Measurements from ENCODE around the gene NAT9.

Gene NAT9

DNA sequence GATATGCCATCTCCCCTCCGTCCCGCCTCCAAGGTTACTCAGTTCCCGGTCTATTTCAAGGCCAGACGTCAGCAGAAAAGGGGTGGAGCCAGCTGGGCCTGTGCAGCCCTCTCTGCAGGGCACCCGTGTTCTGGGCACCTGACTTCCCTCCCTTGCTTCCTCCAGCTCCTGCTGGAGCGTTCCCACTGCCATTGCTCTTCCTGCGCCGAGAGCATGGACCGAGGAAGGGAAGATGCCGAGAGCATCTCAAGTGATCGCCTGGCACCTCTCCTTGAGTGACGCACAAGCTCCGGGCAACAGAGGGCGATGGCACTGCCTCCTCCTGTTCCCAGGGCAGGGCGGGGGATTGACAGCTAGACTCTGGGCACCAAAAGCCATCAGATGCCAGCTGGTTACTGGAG lies 29.4 kb upstream of the NAT9 start:
- DNase-seq: no peak

GRCh38 chr17:74804683-74805082 lies 28.5 kb upstream of the NAT9 start:
- DNase-seq: no peak

DNA sequence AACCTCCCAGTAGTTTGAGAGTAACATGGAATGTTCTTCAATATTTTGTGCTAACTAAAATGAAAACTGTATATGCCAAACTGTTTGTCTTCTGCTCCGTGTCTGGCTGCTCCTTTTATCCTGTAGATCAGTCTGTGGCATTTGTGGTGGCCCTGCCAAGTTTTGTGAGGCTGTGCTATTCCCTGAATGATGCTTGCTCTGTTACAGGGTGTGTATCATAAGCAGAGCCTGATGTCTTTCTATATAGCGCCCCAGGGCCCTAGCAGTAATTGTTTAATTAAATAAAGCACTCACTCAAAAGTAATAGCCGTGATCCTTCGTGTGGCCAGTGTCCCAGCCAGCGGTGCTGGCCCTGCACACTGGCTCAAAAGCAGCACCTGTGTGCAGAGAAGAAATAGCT lies 27.8 kb upstream of the NAT9 start:
- DNase-seq: no peak

DNA sequence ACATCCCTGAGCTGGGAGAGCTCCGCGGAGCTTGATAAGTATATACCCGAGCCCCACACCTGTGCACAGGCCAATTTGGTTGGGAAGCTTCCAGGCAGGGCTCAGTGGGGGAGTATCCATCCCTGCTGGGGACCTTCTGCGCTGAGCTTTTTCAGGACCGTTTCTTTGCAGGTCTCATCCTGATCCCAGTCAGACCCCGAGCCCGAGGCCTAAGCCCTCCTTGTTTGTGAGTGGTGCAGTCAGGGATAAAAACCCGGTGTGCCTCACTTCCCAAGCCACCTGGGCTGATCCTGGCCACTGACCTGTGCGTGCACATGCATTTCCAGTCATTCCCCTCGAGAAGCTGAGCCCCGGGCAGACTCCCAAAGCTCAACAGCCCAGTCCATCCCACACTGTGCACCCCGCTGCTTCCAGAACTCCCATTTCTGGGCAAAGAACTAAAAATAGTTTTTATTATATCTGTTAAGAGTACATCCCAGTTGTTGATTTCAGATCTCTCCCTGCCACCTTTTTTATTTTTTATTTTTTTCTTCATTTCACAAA lies 27.3 kb upstream of the NAT9 start:
- DNase-seq: no peak

DNA sequence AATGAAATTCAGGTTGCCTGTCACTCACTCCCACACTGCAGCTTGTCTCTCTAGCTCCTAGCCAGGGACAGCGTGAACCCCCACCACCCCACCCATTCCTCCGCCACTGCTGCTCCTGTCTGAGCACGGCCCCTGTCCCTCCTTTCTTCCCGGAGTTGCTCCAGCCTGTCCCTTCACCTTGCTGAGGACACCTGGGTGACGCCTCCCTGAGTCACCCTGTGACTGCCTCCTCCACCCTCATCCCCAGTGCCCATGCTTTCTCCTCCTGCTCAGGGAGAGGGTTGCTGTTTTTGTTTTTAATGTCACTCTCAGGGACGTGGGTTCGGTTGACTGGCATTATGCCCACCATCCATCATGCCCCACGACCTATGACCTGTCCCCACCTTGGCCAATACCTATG lies 25.8 kb upstream of the NAT9 start:
- DNase-seq: no peak

- DNase-seq: no peak
Measured at GRCh38 chr17:74800531-74800930, 24.4 kb upstream of the NAT9 start.

DNA sequence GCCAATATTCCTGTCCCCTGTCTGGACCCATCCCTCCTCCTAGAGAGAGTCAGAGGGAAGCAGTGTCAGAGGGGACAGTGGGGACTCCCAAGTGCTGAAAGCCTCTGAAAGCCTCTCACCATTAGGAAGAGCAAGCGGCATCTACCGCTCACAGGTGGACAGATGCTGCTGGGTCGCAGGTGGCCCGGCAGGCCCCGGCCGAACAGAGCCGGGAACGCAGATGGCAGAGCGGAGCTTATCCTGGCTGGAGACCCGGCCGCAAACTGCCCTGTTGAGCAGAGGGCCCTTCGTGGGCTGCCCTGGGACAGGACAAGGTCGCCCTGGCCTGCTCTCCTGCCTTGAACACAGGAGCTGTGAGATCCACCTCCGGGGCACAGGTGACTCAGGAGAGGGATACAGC lies 23.0 kb upstream of the NAT9 start:
- DNase-seq: no peak

DNA sequence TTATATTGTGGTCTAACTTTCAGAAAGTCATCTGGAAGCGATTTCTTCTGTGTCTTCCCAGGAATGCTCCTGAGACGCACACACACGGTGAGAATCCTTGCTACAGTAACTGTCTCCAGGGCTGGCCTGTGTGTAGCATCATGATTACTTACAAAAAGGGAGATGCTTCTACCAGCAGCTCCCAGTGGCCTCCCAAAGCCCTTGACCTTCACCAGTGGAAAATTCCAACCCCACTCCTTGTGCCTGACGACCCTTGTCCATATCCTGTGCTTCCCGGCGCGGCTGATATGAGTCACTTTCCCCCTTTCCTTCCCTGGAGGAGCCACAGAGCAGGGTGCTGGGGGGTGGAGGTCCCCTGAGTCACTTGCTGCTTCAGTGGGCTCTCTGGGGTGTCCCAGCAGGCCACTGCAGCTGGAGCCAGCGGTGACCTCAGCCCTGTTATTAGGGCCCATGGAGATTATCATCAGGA lies 22.1 kb upstream of the NAT9 start:
- no peak for DNase-seq

DNA sequence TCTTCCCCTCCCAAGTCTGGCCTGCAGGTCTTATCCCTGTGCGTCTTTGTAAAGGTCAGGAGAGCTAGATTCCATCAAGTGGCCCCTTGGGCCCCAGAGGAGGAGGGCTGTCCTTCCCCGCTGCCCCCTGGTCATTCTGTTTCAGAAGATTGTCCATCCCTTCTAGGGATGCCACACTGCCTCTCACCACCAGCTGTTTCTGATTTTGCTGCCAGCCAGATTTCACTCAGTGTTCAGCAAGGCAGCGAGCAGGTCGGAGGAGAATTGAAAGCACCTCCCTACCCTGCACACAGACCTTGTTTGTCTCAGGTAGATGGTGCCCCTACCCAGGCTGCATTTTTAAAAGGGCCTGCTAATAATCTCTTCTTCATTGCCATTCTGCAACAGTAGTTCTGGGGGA lies 21.7 kb upstream of the NAT9 start:
- DNase-seq: no peak

DNA sequence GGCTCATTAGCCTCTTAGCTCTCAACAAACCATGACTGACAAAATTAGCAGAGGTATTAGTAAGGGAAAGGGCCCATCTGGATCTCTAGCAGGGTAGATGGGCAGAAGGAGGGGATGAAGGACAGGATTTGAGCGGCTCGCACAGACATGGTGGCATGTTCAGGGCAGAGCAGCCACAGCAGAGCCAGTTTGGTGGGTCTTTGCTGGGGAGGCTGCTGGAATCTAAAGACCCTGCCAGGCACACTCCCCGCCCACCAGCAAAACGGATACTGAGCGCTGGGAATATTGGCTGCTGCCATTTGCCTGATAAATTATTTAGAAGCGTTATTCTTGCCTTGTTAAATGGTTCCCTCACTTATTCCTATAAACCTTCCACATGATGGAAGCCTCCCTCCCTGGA lies 20.7 kb upstream of the NAT9 start:
- DNase-seq: no peak

- DNase-seq: no peak
Measured at GRCh38 chr17:74796211-74796610, 20.1 kb upstream of the NAT9 start.

- no peak for DNase-seq
Measured at GRCh38 chr17:74795327-74796020, 19.3 kb upstream of the NAT9 start.

GRCh38 chr17:74792586-74793105 lies 16.5 kb upstream of the NAT9 start:
- no peak for DNase-seq

- DNase-seq: peak; percentile 1
Measured at GRCh38 chr17:74790161-74791058, 14.3 kb upstream of the NAT9 start.

DNA sequence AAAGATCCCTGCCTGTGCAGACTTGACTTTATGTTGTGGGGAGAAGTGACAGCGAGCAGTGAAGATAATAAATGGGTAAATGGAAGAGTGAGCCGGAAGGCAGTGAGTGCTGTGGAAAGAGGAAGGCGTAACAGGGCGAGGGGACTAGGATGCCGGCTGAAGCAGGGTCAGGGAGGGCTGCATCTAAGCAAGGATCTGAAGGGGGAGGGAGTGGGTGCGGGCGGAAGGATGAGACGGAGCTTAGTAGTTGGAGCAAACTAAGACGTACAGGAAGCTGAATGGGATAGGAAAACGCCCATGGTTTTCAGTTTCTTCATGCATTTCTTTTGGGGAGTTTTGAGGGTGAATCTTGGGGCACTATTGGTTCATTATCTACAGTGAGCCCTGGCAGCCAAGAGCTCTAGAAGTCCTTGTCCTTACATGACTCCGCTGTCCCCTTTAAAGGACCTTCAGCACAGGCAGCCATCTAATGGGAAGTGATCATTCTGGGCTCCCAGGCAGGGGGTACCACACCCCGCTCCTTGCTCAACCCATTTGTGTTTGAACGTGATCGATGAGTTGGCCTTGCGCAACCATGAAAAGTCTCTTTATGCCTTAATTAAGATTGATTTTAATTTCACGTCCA lies 10.4 kb upstream of the NAT9 start:
- no peak for DNase-seq

- no peak for DNase-seq
Measured at GRCh38 chr17:74785981-74786360, 9.8 kb upstream of the NAT9 start.

- DNase-seq: no peak
Measured at GRCh38 chr17:74785096-74785980, 9.2 kb upstream of the NAT9 start.

DNA sequence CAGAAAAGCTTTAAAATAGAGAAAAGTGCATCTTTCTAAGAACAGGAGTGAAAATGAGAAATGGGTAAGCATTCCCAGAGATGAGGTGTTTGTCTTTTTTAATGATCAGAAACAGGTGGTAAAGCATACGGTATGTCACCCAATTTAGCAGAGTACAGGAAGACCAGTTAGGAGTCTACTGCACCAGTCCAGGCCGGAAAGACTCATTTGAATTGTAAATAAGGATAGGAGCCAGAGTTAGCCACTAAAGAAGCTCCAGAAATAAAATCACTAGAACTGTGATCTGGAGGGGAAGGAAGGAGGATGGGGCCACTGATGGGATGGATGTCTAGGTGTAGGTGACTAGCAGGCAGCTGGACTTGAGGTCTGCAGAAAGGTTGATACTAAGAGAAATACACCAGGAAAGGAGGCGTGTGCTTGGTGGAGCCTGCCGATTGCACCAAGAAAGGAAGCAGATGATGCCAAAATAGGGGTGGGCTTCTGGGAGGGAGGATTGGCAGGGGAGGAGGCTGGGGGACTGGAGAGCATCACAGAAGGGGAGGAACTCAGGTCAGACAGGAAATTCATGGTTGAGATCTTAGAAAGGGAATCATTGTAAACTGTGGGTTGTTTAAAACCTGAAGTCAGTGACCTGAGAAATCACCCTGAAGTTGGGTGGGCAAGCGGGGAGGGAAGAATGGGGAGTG lies 8.1 kb upstream of the NAT9 start:
- no peak for DNase-seq

DNA sequence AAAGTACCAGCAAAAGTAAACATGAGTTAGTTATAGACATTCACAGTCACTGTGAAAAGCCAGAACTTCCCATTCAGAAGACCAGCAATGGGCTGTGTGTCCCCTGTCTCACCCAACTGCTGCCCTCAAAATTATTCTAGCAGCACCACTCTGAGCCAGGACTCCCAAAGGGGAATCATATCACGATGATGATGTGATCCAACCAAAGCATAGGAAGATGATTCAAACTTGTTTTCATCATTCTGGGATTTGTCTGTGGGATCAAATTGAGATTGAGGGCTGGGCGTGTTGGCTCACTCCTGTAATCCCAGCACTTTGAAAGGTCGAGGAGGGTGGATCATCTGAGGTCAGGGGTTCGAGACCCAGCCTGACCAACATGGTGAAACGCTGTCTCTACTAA lies 6.4 kb upstream of the NAT9 start:
- DNase-seq: no peak

GRCh38 chr17:74780443-74781238 lies 4.5 kb upstream of the NAT9 start:
- peak; percentile 70 for DNase-seq

DNA sequence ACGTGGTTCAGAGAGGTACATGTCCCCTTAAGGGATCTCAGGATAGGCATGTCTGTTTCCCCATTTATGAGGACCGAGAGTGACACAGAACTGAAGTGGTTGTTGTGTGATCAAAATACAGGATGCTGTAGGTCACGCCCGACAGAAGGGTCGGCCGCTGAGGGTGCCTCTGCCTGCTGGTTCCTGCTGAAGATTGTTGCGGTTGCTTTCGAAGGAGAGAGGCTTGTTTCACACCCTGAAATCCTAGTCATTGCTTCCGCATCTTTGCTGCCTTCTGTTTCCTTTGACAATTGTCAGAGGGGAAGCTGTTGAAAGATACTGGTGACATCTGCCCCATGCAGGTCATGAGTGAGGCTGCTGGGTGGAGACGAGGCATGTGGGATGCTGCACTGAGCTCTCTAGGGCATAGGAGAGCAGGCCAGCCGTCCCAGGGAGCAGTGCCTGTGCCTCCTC lies 3.8 kb upstream of the NAT9 start:
- no peak for DNase-seq

Measured in OCI-M1 (cell line).